SU-DHL-6 (cell line): ENCODE measurements around the gene ABHD5.
A peak's percentile ranks its signal among the peaks of the same experiment; 100 is the strongest.

ENCODE experiments used
- H2AFZ ChIP-seq: fragments of 200-600 bp; sonication (generic); 2 replicates; pipeline ENCODE4 v1.6.1; 2014; ENCODE audit warnings: low read depth, mild to moderate bottlenecking, moderate library complexity, mixed read lengths, antibody characterized with exemption, low read length; ENCODE audit not compliant: severe bottlenecking
- H3F3A ChIP-seq: fragments of 200-600 bp; shearing (Covaris generic); 2 replicates; pipeline ENCODE4 v1.6.0; 2016; ENCODE audit warnings: antibody characterized with exemption, mild to moderate bottlenecking; ENCODE audit not compliant: insufficient read depth
- H3K27ac ChIP-seq: fragments of 200-600 bp; sonication (generic); 2 replicates; pipeline ENCODE4 v1.5.1; 2016; ENCODE audit warnings: low read depth, mild to moderate bottlenecking, low read length, moderate library complexity, mixed read lengths
- H3K27me3 ChIP-seq: fragments of 200-600 bp; sonication (generic), shearing (Covaris generic); 2 replicates; pipeline ENCODE4 v1.6.0; 2014; ENCODE audit warnings: mild to moderate bottlenecking, low read length
- H3K36me3 ChIP-seq: fragments of 200-600 bp; sonication (generic); 2 replicates; pipeline ENCODE4 v1.6.1; 2014; ENCODE audit warnings: mild to moderate bottlenecking, low read length, mixed read lengths
- H3K4me2 ChIP-seq: fragments of 300-600, 200-600 bp; shearing (Covaris generic), sonication (generic); 2 replicates; pipeline ENCODE4 v1.6.0; 2014; ENCODE audit warnings: low read length, low read depth, mild to moderate bottlenecking; ENCODE audit not compliant: poor library complexity, severe bottlenecking
- H3K4me3 ChIP-seq: fragments of 200-600 bp; sonication (generic); 2 replicates; pipeline ENCODE4 v1.5.1; 2014; ENCODE audit warnings: antibody characterized with exemption, low read length, mild to moderate bottlenecking, mixed read lengths; ENCODE audit not compliant: insufficient read depth, poor library complexity, severe bottlenecking
- H3K79me2 ChIP-seq: fragments of 200-600 bp; sonication (generic); 2 replicates; pipeline ENCODE4 v1.6.1; 2014; ENCODE audit warnings: mild to moderate bottlenecking, low read length, moderate library complexity; ENCODE audit not compliant: insufficient read depth
- H3K9ac ChIP-seq: fragments of 200-600 bp; sonication (generic); 2 replicates; pipeline ENCODE4 v1.7.0; 2014; ENCODE audit warnings: mild to moderate bottlenecking, low read length
- H3K9me2 ChIP-seq: fragments of 200-600 bp; sonication (generic); replicated peaks from 2 replicates; pipeline ENCODE4 v1.6.1; 2014; ENCODE audit warnings: low read length; ENCODE audit not compliant: insufficient read depth
- H3K9me3 ChIP-seq: fragments of 200-600 bp; sonication (generic); 2 replicates; pipeline ENCODE4 v1.6.1; 2014; ENCODE audit warnings: low read length, mixed read lengths; ENCODE audit not compliant: insufficient read depth
- H4K20me1 ChIP-seq: fragments of 200-600 bp; sonication (generic); 2 replicates; pipeline ENCODE4 v1.6.1; 2014; ENCODE audit warnings: low read depth, mild to moderate bottlenecking, antibody characterized with exemption, low read length, moderate library complexity, mixed read lengths
- CTCF ChIP-seq: fragments of 200-600 bp; sonication (generic); IDR thresholded peaks from one replicate; pipeline ENCODE4 v1.5.1; 2017; ENCODE audit warnings: antibody characterized with exemption, mild to moderate bottlenecking, low read length, moderate library complexity; ENCODE audit not compliant: insufficient read depth, poor library complexity, severe bottlenecking
- EZH2phosphoT487 ChIP-seq: fragments of 200-600 bp; sonication (generic), shearing (Covaris generic); conservative IDR thresholded peaks from 2 replicates; pipeline ENCODE4 v1.6.1; 2018; ENCODE audit warnings: mild to moderate bottlenecking, antibody characterized with exemption, low read length, moderate library complexity, mixed read lengths

ABHD5 gene

GRCh38 chr3:43691120-43691995 is 620 bp downstream of the ABHD5 start:
- Histone ChIP-seq H3K9me3 (no peaks in the 10 kb centered on the region), H3K4me2 (peak overlapping the region; percentile 65), H3K79me2 (no peaks in the 10 kb centered on the region), H3K9me2 (no peaks in the 10 kb centered on the region), H3K27ac (no peak overlapping the region), H3K36me3 (no peaks in the 10 kb centered on the region), H3K4me3 (peak overlapping the region; percentile 73), H4K20me1 (no peaks in the 10 kb centered on the region), H2AFZ (peak overlapping the region; percentile 89), H3F3A (no peaks in the 10 kb centered on the region), H3K9ac (peak overlapping the region; percentile 77), H3K27me3 (no peaks in the 10 kb centered on the region)
- TF ChIP-seq EZH2phosphoT487: no peak
- TF ChIP-seq CTCF: no peak

GRCh38 chr3:43692085-43692855 is 1.5 kb downstream of the ABHD5 start:
- Histone ChIP-seq H3F3A (no peaks in the 10 kb centered on the region), H3K27me3 (no peaks in the 10 kb centered on the region), H3K27ac (no peak overlapping the region), H3K79me2 (no peaks in the 10 kb centered on the region), H2AFZ (no peak overlapping the region), H3K4me2 (peak overlapping the region; percentile 65), H4K20me1 (no peaks in the 10 kb centered on the region), H3K9me2 (no peaks in the 10 kb centered on the region), H3K9me3 (no peaks in the 10 kb centered on the region), H3K36me3 (no peaks in the 10 kb centered on the region), H3K9ac (no peak overlapping the region), H3K4me3 (no peak overlapping the region)
- TF ChIP-seq EZH2phosphoT487 (no peak), CTCF (no peak)

GRCh38 chr3:43692971-43693370 is 2.2 kb downstream of the ABHD5 start:
- Histone ChIP-seq H4K20me1 (no peaks in the 10 kb centered on the region), H3K4me3 (no peak overlapping the region), H3K36me3 (no peaks in the 10 kb centered on the region), H3K27ac (no peak overlapping the region), H3K9me3 (no peaks in the 10 kb centered on the region), H2AFZ (no peak overlapping the region), H3K79me2 (no peaks in the 10 kb centered on the region), H3K4me2 (no peak overlapping the region), H3K27me3 (no peaks in the 10 kb centered on the region), H3K9ac (no peak overlapping the region), H3F3A (no peaks in the 10 kb centered on the region), H3K9me2 (no peaks in the 10 kb centered on the region)
- no peak for TF ChIP-seq EZH2phosphoT487
- no peak for TF ChIP-seq CTCF
